ENCODE measurements around the gene FARP2.

The FARP2 gene

GRCh38 chr2:241461693-241462677 lies 105.9 kb downstream of the FARP2 start:
- DNase-seq = no peak

- no peak for DNase-seq
Observed at GRCh38 chr2:241463276-241464135, 107.4 kb downstream of the FARP2 start.

GRCh38 chr2:241465543-241465942 lies 109.5 kb downstream of the FARP2 start:
- no peak for DNase-seq

GRCh38 chr2:241466230-241466629 lies 110.1 kb downstream of the FARP2 start:
- no peak for DNase-seq

- no peak for DNase-seq
Observed at GRCh38 chr2:241467777-241468475, 111.8 kb downstream of the FARP2 start.

GRCh38 chr2:241468476-241468781 lies 112.3 kb downstream of the FARP2 start:
- DNase-seq = no peak

- no peak for DNase-seq
Observed at GRCh38 chr2:241469746-241470145, 113.7 kb downstream of the FARP2 start.

GRCh38 chr2:241473399-241473798 lies 117.3 kb downstream of the FARP2 start:
- DNase-seq = no peak

GRCh38 chr2:241475267-241475666 lies 119.2 kb downstream of the FARP2 start:
- no peak for DNase-seq

GRCh38 chr2:241478166-241478565 lies 122.1 kb downstream of the FARP2 start:
- no peak for DNase-seq

GRCh38 chr2:241479026-241479898 lies 123.2 kb downstream of the FARP2 start:
- DNase-seq = no peak

GRCh38 chr2:241481687-241482086 lies 125.6 kb downstream of the FARP2 start:
- no peak for DNase-seq

- no peak for DNase-seq
Observed at GRCh38 chr2:241482126-241482955, 126.3 kb downstream of the FARP2 start.

GRCh38 chr2:241483305-241483704 lies 127.2 kb downstream of the FARP2 start:
- DNase-seq = no peak

GRCh38 chr2:241485172-241485911 lies 129.3 kb downstream of the FARP2 start:
- DNase-seq = no peak

GRCh38 chr2:241489088-241489487 lies 133.0 kb downstream of the FARP2 start:
- no peak for DNase-seq

GRCh38 chr2:241489733-241490680 lies 133.9 kb downstream of the FARP2 start:
- no peak for DNase-seq

GRCh38 chr2:241490825-241491506 lies 134.9 kb downstream of the FARP2 start:
- no peak for DNase-seq

All from GDM1 (cell line).